HG03060 (cell line): ENCODE measurements around the gene PPP1R9A.
"Not testable (repeated sequence)": the region's sequence is repeated elsewhere in the genome, so short reads cannot be mapped to it uniquely, and the experiment has no call there.

Source experiments
- ATAC-seq: cut with Tn5 transposase; IDR thresholded peaks from one replicate; pipeline ENCODE4 v1.9.1; 2021; ENCODE audit warnings: low read depth, moderate number of reproducible peaks; ENCODE audit not compliant: unreplicated experiment

Gene PPP1R9A

DNA sequence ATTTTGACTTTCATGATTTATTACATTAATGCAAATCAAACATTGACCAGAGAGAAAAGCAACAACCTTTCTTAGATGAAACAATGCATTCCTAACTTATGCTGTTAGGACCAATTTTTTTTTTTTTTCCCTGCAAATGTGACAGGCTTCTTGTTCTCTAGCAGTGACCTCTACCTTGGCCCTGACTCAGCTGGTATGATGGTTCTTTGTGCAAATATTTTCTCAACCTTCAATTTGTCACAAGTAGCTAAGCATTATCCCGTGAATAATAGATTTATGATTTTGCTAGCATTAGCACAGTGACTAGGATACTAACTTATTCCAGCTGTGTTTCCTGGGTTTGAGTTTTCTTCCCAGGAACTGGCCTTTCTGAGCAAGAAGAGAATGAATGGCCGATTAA lies 64.9 kb downstream of the PPP1R9A start:
- ATAC-seq, result no peak

DNA sequence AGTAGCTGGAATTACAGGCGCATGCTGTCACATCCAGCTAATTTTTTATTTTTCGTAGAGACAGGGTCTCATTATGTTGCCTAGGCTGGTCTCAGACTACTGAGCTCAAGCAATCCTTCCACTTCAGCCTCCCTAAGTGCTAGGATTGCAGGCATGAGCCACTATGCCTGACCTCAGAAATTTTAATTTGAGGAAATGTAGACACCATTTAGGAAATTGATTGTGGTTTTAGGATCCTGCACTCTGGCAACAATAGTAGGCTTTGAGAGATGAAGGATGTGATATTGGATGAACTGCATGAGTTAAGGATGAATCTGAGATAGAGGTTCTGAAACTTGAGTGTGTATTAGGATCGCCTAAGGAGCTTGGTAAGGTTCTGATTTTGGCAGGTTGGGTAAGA lies 66.5 kb downstream of the PPP1R9A start:
- ATAC-seq, result no peak

- no peak for ATAC-seq
Observed at GRCh38 chr7:94974423-94974822, 67.0 kb downstream of the PPP1R9A start.

DNA sequence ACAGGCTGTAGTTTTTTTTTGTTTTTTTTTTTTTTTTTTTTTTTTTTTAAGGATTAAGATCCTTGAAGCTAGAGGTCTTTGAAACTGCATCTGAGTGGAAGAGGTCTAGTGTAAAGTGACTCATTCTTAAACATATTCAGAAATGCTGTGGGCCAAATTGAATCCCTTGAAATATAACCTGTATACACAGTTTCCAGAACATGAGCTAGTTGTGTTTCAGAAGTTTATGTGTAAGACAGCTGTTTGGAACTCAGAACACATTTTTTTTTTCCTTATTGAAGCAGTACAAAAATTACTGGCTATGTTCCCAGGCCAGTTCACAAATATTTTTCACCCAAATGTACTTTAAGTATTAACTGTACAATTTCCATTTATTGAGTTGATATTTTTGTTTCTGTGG lies 67.9 kb downstream of the PPP1R9A start:
- ATAC-seq, result no peak

GRCh38 chr7:94980418-94981142 lies 73.2 kb downstream of the PPP1R9A start:
- no peak for ATAC-seq

GRCh38 chr7:94995921-94996320 lies 88.5 kb downstream of the PPP1R9A start:
- no peak for ATAC-seq

DNA sequence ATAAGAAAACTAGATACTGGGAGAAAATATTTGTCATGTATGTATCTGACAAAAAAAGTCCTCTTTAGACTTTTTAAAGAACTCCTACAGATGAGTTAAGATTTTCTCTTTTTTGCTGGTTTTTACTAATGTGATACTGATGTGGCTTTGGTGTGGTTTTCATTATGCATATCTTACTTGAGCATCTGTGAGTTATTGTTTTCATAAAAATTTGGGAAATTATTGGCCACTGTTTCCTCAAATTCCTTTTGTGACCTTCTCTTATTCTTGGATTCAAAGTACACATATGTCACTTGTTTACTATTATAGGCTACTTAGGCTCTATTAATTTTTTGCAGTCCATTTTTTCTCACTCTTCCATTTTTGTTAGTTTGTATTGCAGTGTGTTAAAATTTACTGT lies 89.0 kb downstream of the PPP1R9A start:
- no peak for ATAC-seq

GRCh38 chr7:94997547-94997946 lies 90.2 kb downstream of the PPP1R9A start:
- no peak for ATAC-seq

- no peak for ATAC-seq
Observed at GRCh38 chr7:94998266-94999068, 91.1 kb downstream of the PPP1R9A start.

DNA sequence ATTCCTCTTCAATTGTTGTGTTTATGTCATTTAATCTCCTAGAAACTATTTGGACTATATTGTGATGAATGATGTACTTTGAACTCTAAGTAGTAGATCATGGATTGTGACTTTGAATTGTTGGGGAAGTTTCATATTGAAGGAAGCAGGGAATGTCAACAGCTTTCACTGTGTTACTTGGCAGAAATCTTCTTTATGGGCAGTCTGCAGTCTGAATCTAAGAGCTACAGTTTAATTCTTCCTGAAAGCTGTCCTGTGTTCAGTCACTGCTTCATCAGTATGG lies 91.6 kb downstream of the PPP1R9A start:
- ATAC-seq, result no peak

DNA sequence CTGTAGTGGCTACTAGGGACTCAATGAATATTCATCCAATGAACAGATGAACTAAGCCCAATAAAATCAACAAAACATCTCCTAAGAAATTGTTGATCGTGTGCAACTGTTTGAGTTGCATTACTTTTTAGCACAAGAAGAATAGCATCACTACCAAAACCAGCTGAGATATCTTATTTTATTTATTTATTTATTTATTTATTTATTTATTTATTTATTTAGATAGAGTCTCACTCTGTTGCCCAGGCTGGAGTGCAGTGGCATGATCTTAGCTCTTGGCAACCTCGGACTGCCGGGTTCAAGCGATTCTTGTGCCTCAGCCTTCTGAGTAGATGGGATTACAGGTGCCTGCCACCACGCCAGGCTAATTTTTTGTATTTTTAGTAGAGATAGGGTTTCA lies 92.2 kb downstream of the PPP1R9A start:
- not testable (repeated sequence) for ATAC-seq

DNA sequence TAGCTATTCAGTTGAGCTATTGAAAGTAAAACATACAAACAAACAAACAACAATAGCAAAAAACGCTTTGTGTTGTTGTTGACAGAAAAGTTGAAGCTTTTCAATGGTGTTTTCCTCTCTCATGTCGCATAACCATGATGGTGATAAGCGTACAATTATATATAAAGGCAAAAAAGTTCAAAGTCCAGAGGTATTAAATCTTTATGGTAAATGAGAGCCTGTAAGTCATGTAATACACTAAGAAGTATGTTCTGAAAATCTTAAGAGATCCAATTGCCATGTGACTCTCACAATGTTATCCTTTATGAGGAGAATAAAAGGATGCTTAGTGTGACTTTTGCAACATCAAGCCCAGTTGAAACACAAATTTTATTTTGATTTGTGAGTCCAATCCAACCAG lies 93.9 kb downstream of the PPP1R9A start:
- no peak for ATAC-seq

GRCh38 chr7:95001815-95002561 lies 94.6 kb downstream of the PPP1R9A start:
- ATAC-seq, result no peak

DNA sequence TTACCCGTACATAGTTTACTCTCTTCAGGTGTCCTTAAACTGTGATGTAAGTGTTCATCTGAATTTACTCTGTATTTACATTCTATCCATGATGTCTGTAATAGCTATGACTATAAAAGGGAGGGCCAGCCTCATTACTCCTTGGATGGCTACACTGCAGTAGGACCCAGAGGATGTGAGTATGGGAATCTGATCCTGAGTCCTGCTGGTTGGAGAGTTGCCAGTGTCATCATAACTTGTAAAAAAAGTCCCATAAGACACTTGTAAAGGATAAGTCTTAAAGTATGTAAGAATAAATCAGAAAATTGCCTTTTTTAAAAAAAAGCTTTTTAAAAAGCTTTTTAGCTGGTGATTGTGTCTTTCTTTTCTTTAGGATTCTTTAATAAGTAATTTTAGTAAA lies 95.4 kb downstream of the PPP1R9A start:
- no peak for ATAC-seq

GRCh38 chr7:95004618-95005247 lies 97.3 kb downstream of the PPP1R9A start:
- no peak for ATAC-seq

GRCh38 chr7:95006010-95006409 lies 98.6 kb downstream of the PPP1R9A start:
- no peak for ATAC-seq

DNA sequence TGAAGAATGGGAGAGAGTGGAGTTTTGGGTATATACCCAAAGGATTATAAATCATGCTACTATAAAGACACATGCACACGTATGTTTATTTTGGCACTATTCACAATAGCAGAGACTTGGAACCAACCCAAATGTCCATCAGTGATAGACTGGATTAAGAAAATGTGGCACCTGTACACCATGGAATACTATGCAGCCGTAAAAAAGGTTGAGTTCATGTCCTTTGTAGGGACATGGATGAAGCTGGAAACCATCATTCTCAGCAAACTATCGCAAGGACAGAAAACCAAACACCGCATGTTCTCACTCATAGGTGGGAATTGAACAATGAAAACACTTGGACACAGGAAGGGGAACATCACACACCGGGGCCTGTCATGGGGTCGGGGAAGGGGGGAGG lies 101.4 kb downstream of the PPP1R9A start:
- ATAC-seq, result not testable (repeated sequence)

GRCh38 chr7:95011146-95011928 lies 103.9 kb downstream of the PPP1R9A start:
- no peak for ATAC-seq

DNA sequence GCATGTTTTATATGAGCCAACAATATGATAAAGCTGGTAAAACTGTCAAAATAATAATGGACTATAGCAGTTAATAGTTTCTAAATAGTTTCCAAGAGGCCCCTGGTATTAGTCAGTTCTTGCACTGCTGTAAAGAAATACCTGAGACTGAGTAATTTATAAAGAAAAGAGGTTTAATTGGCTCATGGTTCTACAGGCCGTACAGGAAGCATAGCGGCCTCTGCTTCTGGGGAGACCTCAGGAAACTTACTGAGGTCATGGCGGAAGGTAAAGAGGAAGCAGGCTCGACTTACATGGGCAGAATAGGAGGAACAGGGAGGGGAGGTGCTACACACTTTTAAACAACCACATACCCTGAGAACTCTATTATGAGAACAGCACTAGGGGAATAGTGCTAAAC lies 104.6 kb downstream of the PPP1R9A start:
- no peak for ATAC-seq

DNA sequence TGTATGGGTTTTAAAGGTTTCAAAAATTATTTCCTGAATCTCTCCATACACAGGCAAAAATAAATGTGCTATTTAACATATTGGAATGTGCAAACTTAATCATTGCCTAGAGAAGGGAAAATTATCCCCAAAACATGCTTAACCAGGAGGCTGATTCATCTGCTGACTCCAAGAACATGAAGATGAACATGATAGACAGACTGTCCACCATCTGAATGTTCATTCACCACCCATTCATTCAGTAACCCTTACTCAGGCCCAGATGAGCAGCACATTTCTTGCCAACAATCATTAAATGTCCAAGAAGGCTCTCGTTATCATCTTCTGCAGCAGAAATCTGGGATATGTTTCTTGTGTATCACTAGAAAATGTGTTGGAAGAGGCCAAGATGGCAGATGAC lies 110.6 kb downstream of the PPP1R9A start:
- no peak for ATAC-seq
